ENCODE measurements around the gene NNT.
"Not testable (repeated sequence)": the region's sequence is repeated elsewhere in the genome, so short reads cannot be mapped to it uniquely, and the experiment has no call there.

NNT gene

GRCh38 chr5:43634621-43635020 is 31.6 kb downstream of the NNT start:
- no peak for DNase-seq

- no peak for DNase-seq
Measured at GRCh38 chr5:43635374-43635773, 32.4 kb downstream of the NNT start.

- DNase-seq, result no peak
Measured at GRCh38 chr5:43636076-43636475, 33.1 kb downstream of the NNT start.

- DNase-seq, result no peak
Measured at GRCh38 chr5:43637416-43637815, 34.4 kb downstream of the NNT start.

- no peak for DNase-seq
Measured at GRCh38 chr5:43638107-43638506, 35.1 kb downstream of the NNT start.

GRCh38 chr5:43638546-43638945 is 35.6 kb downstream of the NNT start:
- no peak for DNase-seq

DNA sequence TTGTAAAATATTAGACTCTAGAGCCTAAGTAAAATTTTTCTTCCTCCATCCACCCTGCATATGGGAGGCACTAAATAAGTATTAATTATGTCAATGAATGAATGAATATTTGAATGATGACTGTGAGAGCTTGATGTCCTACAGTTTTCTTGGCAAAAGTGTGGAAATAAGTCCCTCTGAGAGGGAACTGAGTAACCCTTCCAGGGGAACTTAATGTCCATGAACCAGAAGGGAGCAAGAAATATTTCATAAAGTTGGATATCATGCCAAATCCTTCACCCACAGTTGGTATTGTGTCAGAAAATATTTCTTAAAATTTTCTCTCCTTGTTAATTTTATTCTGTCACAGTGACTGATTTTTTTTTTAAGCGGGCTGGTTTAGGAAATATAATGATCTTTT is 36.6 kb downstream of the NNT start:
- no peak for DNase-seq

DNA sequence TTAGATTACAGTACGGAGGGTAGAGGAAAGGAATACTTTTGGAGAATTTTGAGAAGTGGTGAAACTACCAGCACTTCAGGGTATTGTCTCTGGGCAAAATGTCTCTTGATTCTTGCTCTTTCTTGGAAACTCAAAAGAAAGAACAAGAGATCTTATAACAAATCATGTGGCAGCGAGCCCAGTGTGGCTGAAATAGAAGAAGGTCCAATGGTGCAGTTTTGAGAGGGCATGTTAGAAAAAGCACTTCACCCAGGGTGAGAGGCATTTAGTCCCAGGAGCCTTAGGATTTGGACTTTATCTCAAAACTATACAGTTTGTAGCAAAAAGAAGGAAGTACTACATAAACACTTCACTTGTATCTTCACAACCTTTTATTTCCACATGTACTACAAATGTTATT is 39.4 kb downstream of the NNT start:
- DNase-seq, result no peak

- DNase-seq, result no peak
Measured at GRCh38 chr5:43643327-43643726, 40.3 kb downstream of the NNT start.

- DNase-seq, result peak; percentile 77
Measured at GRCh38 chr5:43643750-43644149, 40.8 kb downstream of the NNT start.

DNA sequence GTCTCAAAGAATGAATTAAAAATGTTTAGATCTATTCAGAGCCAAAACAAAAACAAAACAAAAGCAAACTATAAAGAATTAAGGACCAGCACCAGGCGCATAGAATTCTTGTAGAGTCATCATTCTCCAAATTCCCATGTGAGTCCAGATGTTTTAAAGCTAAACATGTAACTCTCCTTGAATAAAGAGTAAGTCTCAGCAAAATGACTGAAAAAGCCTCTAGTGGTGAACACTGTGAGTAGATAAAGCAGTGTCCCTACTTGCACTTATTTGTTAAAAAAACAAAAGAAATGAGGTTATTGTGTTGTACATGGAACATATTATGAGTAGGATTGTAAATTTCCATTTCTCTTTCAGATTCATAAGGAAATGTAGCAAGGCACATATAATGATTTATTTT is 44.0 kb downstream of the NNT start:
- no peak for DNase-seq

- DNase-seq, result no peak
Measured at GRCh38 chr5:43647789-43648188, 44.8 kb downstream of the NNT start.

DNA sequence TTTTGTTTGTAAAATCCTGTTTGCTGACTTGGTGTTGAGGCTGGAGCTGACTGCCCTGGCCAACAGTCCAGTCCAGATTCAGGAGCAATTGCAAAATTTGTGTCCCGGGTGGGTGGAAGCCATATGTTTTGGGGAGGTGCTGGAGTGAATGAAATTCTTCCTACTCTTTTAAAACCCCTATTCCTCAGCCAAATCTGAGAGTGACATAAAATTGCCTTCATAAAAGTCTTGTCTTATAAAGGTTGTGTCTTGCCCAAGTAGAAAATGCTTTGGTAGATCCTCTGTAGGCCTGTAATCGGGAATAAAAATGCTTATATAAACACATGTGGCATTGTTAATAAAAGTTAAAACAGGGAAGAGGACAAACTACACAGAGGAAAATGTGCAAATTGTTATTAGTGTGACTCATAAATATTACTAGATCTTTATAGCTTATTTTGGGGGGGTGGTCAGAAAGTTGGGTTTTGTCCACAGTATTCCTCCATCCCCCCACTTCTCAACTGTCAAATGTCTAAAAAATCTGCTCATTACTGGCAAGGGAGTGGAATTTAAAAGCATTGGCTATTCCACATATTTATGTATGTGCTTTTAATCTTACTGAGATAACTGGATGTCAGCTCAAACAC is 45.6 kb downstream of the NNT start:
- DNase-seq, result no peak

DNA sequence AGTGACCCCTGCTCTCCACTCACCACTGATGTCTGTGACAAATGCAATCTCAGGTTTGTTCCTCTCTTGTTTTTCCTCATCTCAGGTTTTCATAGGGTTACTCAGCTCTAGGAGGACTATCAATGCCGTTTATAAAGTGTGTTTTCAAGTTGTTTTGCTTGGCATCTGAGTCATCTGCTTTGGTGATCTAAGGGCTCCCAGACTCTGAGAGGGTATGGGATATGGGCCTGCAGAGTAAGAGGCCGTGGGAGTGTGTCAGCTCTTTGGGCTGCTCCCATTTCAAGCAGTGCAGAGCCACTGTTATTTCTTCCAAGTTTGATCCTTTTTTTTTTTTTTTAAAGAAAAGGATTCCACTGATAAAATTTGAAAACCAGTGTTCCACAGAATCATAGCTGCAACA is 46.3 kb downstream of the NNT start:
- no peak for DNase-seq

GRCh38 chr5:43652537-43653302 is 49.7 kb downstream of the NNT start:
- no peak for DNase-seq

- no peak for DNase-seq
Measured at GRCh38 chr5:43658509-43658908, 55.5 kb downstream of the NNT start.

DNA sequence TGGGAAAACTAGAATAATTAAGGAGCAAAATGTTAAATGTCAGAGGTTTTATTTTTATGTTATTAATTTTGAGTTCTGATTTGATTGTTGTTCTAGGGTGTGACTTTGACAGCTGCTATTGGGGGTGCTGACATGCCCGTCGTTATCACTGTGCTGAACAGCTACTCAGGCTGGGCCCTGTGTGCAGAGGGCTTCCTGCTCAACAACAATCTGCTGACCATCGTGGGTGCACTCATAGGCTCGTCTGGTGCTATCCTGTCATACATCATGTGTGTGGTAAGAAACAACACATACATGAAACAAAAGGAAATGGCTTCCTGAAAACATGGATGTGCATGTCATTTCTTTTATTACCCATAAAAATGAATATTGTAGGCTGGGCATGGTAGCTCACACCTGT is 56.1 kb downstream of the NNT start:
- no peak for DNase-seq

DNA sequence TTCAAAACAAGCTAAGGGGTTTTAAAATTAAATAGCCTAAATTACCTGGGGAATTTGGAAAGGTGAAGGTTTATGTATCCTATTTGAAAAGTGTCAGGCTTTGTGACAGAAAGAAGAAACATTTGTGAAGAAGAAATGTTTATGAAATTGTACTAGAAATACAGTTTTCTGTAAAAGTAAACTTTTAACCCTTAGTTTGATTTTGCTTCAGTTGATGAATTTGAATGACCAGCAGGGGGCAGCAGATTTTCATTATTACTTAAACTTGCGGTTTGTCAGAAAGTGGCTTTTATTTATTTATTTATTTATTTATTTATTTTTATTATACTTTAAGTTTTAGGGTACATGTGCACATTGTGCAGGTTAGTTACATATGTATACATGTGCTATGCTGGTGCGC is 58.1 kb downstream of the NNT start:
- DNase-seq, result peak; percentile 71

- DNase-seq, result no peak
Measured at GRCh38 chr5:43663916-43664315, 60.9 kb downstream of the NNT start.

DNA sequence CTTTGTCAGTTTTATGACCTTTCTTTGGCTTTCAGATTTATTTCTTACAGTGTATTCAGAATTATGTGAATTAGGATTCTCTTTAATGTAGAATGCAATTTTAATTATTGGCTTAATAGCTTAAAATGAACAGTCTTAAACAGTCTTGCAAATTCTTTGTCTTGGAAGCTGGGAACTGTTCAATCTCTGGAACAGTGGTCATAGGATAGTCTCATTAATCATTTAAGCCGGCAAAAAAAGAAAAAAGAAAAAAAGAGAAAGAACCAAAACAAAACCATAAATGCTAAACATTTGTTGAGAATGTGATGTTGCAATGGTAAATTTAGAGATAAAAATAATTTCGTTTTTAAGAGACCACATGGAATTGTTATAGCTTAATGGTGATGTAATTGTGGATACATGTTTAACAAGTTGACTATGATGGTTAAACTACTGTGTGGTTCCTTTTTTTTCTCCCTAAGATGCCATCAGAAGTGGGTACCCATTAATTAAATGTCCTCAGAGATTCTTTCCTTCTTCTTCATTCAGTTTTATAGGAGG is 61.6 kb downstream of the NNT start:
- DNase-seq, result no peak

GRCh38 chr5:43665749-43666148 is 62.8 kb downstream of the NNT start:
- not testable (repeated sequence) for DNase-seq

GRCh38 chr5:43666728-43667127 is 63.7 kb downstream of the NNT start:
- DNase-seq, result not testable (repeated sequence)

- not testable (repeated sequence) for DNase-seq
Measured at GRCh38 chr5:43667379-43667778, 64.4 kb downstream of the NNT start.

DNA sequence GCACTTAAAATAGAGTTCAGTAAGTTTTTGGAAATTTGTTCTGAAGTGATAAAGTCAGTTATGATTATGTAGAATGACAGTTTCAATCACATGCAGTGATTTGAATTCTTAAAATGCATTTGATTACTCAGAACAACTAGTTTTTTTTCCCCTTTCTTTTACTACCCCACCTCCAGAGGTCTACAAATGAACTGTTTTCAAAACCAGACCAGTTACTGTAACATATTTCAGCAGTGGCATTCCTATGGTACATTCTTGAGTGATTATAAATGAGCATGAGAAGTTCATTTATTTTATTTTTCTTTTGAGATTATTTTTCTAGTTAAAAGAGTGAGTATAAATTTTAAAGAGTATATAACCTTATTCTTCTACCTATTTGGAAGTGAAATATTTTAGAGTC is 71.6 kb downstream of the NNT start:
- DNase-seq, result no peak

- DNase-seq, result no peak
Measured at GRCh38 chr5:43675357-43675756, 72.4 kb downstream of the NNT start.

Measured in NCI-H1694 (cell line).